Measurements from ENCODE around the gene TBX18. TPM values are rescaled to one million over a fixed set of nuclear protein-coding genes. Genes with fewer than 3 reads are reported as not detected.

TBX18 gene
- total and polyA plus RNA-seq, 2 donors (not counting 1 experiment from before 2014, with no cell fraction given) = 0.33 to 2.2 TPM

DNA sequence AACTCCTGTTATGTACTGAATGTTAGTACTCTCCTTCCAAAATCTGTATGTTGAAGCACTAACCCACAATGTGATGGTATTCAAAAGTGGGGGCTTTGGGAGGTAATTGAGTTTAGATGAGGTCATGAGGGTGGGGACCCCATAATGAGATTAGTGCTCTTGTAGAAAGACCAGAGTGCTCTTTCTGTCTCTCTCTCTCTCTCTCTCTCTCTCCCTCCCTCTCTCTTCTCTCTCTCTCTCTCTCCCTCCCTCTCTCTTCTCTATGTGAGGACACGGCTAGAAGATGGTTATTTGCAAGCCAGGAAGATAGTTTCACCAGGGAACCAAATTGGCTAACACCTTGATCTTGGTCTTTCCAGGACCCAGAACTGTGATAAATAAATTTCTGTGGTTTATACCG is 107.4 kb downstream of the TBX18 start:
- Histone ChIP-seq H3K4me2 (ENCODE audit: extremely low read depth, insufficient read depth, low read length) (no peak overlapping the region), H3K79me2 (ENCODE audit: control insufficient read depth, insufficient read depth, low read length) (no peaks in the 10 kb centered on the region), H2AFZ (ENCODE audit: low read length) (no peak overlapping the region), H3K36me3 (ENCODE audit: control insufficient read depth, insufficient read depth, low read length) (no peaks in the 10 kb centered on the region), H3K4me3 (replicated peaks in 1 of 4; ENCODE audit: control extremely low read depth in 1 of 4, insufficient read depth in 1 of 4, low read depth in 3 of 4, low read length in 4 of 4) (no peak overlapping the region), H3K27ac (ENCODE audit: insufficient read depth, low read length) (no peak overlapping the region), H3K4me1 (ENCODE audit: control insufficient read depth, extremely low read depth, insufficient read depth, low read length) (peaks cover 4% of the 10 kb centered on the region), H3K27me3 (ENCODE audit: control insufficient read depth, insufficient read depth, low read length) (no peaks in the 10 kb centered on the region), H3K9ac (ENCODE audit: insufficient read depth, low read length) (no peak overlapping the region), H3K9me3 (ENCODE audit: control insufficient read depth, insufficient read depth, low read depth, low read length) (no peaks in the 10 kb centered on the region), H4K20me1 (ENCODE audit: control insufficient read depth, extremely low read depth, insufficient read depth, low read length) (no peaks in the 10 kb centered on the region)
- TF ChIP-seq EZH2 (IDR thresholded peaks at IDR 0.05; ENCODE audit: low read length, missing control alignments) (no peak), CTCF (conservative IDR thresholded peaks at IDR 0.05 in 1 of 2, IDR thresholded peaks at IDR 0.05 in 1 of 2; ENCODE audit: low read depth in 1 of 2, low read length in 2 of 2) (no peak)
- DNase-seq (ENCODE audit: low read depth in 2 of 2) = no peak

DNA sequence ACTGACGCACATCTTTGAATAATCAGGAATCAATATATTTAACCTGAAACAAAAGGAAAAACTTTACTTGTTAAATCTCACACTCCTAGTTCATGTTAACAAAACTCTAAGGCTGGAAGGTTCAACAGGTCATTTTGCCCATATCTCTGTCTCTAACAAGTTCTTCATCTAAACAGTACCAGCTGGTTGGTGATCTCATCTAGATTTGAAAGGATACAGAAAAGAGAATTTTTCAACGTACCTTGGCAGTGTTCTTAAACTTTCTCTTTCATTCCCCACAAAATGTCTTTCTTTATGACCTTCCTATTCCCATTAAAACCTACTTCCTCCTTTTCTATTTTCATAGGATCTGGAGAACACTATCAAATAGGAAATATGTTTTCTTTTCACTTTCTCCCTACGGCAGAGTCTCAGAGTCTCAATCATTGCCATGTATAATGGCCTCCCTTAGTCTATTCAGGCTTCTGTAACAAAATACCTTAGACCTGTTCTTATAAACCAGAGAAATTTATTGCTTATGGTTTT is 111.3 kb downstream of the TBX18 start:
- no peak overlapping the region for H3K27ac ChIP-seq (ENCODE audit: insufficient read depth, low read length)
- no peak overlapping the region for H3K9ac ChIP-seq (ENCODE audit: insufficient read depth, low read length)

DNA sequence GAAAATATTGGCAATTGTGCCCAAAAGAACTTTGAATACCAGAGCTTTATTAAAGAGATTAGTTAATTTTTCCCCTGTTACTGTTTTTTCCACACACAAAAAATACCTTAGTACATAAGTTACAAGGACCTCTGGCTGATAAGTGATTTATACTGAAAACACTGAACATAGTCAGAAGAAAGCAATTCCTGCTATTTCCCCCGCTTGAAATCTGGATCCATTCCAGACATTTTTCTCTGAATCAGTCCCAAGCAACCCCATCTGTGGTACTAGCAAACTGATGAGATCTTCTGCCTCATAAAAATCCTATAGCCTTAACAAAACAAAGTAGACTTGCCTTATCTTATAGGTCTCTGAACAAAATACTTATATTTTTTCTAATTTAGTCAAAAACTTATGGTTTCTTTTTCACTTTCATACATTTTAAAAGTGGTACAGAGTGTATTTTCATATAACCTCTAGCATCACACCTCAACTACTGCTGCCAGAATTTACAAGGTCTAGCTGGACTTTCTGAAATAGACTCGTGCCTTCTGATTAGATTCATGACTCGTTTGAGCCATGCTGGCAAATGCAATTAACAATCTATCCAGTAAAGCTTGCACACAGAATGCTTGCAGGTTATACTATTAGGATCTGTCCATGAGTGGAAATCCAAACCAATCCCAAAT is 111.9 kb downstream of the TBX18 start:
- no peak overlapping the region for H3K4me3 ChIP-seq (replicated peaks in 1 of 4; ENCODE audit: control extremely low read depth in 1 of 4, insufficient read depth in 1 of 4, low read depth in 3 of 4, low read length in 4 of 4)
- DNase-seq (ENCODE audit: low read depth in 2 of 2) = peak; percentile 83 to 95
- no peaks in the 10 kb centered on the region for H4K20me1 ChIP-seq (ENCODE audit: control insufficient read depth, extremely low read depth, insufficient read depth, low read length)
- no peak overlapping the region for H3K27ac ChIP-seq (ENCODE audit: insufficient read depth, low read length)
- TF ChIP-seq CTCF (conservative IDR thresholded peaks at IDR 0.05 in 1 of 2, IDR thresholded peaks at IDR 0.05 in 1 of 2; ENCODE audit: low read depth in 1 of 2, low read length in 2 of 2) (no peak), EZH2 (IDR thresholded peaks at IDR 0.05; ENCODE audit: low read length, missing control alignments) (no peak)
- H3K27me3 ChIP-seq (ENCODE audit: control insufficient read depth, insufficient read depth, low read length) = no peaks in the 10 kb centered on the region
- no peaks in the 10 kb centered on the region for H3K9me3 ChIP-seq (ENCODE audit: control insufficient read depth, insufficient read depth, low read depth, low read length)
- no peaks in the 10 kb centered on the region for H3K79me2 ChIP-seq (ENCODE audit: control insufficient read depth, insufficient read depth, low read length)
- H3K4me2 ChIP-seq (ENCODE audit: extremely low read depth, insufficient read depth, low read length) = peak overlapping the region; percentile 11
- no peak overlapping the region for H3K9ac ChIP-seq (ENCODE audit: insufficient read depth, low read length)
- H3K36me3 ChIP-seq (ENCODE audit: control insufficient read depth, insufficient read depth, low read length) = no peaks in the 10 kb centered on the region
- peaks cover 7% of the 10 kb centered on the region for H3K4me1 ChIP-seq (ENCODE audit: control insufficient read depth, extremely low read depth, insufficient read depth, low read length)
- no peak overlapping the region for H2AFZ ChIP-seq (ENCODE audit: low read length)

More for the DNA sequence above, 111.3 kb downstream of the TBX18 start:
- TF ChIP-seq CTCF (conservative IDR thresholded peaks at IDR 0.05 in 1 of 2, IDR thresholded peaks at IDR 0.05 in 1 of 2; ENCODE audit: low read depth in 1 of 2, low read length in 2 of 2) (no peak), EZH2 (IDR thresholded peaks at IDR 0.05; ENCODE audit: low read length, missing control alignments) (no peak)
- no peaks in the 10 kb centered on the region for H3K9me3 ChIP-seq (ENCODE audit: control insufficient read depth, insufficient read depth, low read depth, low read length)
- H2AFZ ChIP-seq (ENCODE audit: low read length) = no peak overlapping the region
- no peaks in the 10 kb centered on the region for H3K36me3 ChIP-seq (ENCODE audit: control insufficient read depth, insufficient read depth, low read length)
- H3K27me3 ChIP-seq (ENCODE audit: control insufficient read depth, insufficient read depth, low read length) = no peaks in the 10 kb centered on the region
- H3K4me3 ChIP-seq (replicated peaks in 1 of 4; ENCODE audit: control extremely low read depth in 1 of 4, insufficient read depth in 1 of 4, low read depth in 3 of 4, low read length in 4 of 4) = no peak overlapping the region
- H3K4me2 ChIP-seq (ENCODE audit: extremely low read depth, insufficient read depth, low read length) = no peak overlapping the region
- no peaks in the 10 kb centered on the region for H3K79me2 ChIP-seq (ENCODE audit: control insufficient read depth, insufficient read depth, low read length)
- peaks cover 7% of the 10 kb centered on the region for H3K4me1 ChIP-seq (ENCODE audit: control insufficient read depth, extremely low read depth, insufficient read depth, low read length)
- no peaks in the 10 kb centered on the region for H4K20me1 ChIP-seq (ENCODE audit: control insufficient read depth, extremely low read depth, insufficient read depth, low read length)
- no peak for DNase-seq (ENCODE audit: low read depth in 2 of 2)

Measured in fibroblast of lung (primary cell).